Measurements from ENCODE around the gene CRYZ.

Gene CRYZ

GRCh38 chr1:74729741-74730478, 2.9 kb downstream of the CRYZ start:
- DNase-seq = no peak

DNA sequence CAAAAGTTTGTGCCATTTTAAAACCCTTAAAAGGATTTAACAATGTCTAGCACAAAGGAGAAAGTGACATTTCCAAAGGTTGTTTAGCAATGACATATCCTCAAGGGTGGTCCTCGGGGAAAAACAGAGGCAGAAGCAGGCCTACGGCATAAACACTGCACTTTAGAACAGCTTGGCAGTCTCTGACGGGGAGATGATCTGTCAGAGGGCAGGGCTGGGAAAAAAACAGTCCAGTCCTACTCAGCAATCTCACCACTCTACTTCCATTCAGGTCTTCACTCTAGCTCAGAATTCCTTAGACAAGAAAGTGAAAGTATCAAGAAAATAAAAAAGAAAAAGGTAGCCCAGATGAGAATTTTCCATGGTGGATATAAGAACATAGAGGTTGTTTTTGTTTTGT, 4.1 kb downstream of the CRYZ start:
- no peak for DNase-seq

GRCh38 chr1:74726063-74726462, 6.8 kb downstream of the CRYZ start:
- DNase-seq = no peak

GRCh38 chr1:74717626-74718025, 15.2 kb downstream of the CRYZ start:
- DNase-seq = no peak

DNA sequence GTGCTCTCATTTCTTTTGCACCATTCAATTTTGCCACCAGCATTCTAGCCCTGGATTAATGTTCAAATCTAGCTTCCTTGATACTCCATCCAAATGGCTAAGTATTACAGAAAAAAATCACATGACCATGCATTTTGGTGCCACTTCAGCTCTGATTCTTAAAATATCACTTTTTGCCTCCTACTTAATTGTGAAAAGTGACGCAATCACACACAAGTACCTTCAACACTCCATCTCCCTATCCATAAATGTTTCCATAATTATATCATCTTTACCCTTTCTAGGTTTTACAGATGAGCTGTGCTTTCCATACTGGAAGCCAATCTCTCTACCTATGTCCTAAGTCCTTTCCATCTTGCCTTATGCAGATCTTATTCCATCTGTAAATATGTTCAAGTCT, 16.0 kb downstream of the CRYZ start:
- DNase-seq = no peak

DNA sequence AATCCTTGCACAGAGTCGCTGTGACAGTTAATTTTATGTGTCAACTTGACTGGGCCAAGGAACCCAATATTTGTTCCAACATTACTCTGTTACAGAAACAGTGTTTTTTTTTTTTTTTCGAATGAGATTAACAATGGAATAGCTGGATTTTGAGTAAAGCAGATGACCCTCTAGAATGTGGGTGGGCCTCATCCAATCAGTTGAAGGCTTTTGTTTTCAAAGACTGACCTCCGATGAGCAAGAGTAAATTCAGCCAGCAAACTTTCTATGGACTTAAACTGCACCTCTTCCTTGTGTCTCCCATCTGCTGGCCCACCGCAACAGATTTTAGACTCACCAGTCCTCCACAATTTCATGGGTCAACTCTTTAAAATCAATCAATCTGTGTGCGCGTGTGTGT, 17.0 kb downstream of the CRYZ start:
- no peak for DNase-seq

- DNase-seq = no peak
Measured at GRCh38 chr1:74715236-74715502, 17.7 kb downstream of the CRYZ start.

GRCh38 chr1:74714429-74715235, 18.2 kb downstream of the CRYZ start:
- no peak for DNase-seq

GRCh38 chr1:74713849-74714248, 19.0 kb downstream of the CRYZ start:
- no peak for DNase-seq

- DNase-seq = no peak
Measured at GRCh38 chr1:74712881-74713280, 20.0 kb downstream of the CRYZ start.

DNA sequence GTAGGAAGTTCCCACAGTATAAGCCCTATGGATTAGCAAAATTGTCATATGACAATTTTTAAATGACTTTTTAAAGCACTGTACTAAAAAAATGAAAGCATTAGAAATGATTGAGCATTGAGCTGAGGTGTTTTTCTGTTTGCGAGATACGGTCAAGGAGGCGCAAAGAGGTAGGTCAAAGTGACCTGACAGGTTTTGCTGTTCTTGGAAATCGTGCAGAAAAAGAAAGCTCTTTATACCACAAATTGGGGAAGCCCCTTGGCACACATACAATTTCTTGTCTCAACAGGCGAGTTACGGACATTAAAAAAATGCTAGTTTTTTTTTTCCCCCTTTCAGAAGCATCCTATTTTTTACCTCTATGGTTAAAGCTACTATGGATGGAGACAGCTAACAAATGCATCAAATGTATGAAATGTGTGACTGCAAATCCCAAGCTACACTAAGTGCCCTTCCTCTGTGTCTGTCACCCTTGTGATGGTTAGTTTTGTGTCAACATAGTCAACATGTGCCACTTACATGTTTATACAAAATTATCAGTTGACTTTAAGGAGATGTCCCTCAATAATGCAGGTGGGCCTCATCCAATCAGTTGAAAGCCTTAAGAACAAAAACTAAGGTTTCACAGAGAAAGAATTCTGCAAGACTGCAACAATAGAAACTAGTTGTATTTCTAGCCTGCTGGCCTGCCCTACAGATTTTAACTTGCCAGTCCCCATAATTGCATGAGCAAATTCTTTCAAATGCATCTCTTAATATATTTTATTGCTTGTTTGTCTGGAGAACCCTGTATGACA, 29.3 kb downstream of the CRYZ start:
- DNase-seq = no peak

DNA sequence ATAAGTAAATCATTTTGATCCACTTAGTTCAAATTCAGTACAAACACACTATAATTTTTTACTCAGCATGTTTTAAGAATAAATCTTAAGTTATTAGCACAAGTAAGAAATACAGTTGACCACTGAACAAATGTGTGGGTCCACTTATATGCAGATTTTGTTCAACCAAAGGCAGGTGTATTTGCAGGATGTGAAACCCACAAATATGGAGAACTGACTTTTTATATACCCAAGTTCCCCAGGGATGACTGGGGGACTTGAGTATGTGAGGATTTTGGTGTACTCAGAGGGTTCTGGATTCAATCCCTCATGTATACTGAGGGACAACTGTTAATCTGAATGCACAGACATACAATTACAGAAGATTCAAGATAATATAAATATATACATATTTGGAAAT, 33.5 kb downstream of the CRYZ start:
- DNase-seq = no peak

DNA sequence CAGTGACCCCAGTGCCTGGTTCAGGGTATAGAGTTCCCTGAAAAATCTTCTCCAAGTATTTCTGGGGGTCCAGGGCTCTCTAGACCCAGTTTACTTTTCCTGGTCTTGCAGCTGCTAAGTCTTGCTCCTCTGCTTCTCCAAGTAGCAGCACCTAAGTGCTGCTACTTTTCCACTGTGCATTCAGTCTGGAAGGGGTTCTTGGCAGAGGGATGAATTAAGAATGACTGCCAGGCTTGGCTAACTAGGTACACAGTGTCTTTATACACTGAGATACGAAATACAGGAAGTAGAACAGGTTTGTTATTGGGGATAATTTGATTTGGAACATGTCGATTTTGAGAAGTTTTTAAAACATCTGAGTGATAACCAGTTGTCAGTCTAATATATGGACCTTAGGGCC, 35.0 kb downstream of the CRYZ start:
- no peak for DNase-seq

DNA sequence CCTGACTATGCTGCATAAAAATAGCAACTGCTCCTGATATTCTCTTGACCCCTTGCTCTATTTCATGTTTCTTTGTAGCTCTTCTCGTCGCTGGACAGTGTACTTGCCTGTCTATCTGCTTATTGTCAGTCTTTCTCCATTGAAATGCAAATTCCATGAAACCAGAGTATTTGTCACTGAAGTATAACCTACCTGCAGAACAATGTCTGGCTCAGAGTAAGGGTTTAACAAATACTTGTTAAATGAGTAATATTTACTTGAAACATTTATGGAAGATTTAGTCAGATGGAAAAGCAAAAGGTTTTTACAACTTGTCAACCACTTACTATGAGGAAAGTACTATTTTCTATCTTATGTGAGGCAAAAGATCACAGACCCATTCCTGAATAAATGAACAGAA, 39.4 kb downstream of the CRYZ start:
- no peak for DNase-seq

DNA sequence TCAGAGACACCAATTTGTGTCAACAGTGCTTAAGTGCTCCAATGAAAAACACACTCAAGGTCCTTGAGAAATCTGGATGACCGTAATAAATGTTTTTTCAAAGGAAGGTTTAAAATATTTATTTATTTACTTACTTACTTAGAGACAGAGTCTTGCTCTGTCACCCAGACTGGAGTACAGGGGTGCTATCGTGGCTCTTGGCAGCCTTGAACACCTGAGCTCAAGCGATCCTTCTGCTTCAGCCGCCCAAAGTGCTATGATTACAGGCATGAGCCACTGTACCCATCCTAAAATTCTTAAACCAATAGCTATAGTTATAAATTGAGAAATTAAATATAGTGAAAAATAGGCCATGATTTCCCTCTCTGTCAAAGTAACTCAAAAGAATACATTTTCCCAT, 41.9 kb downstream of the CRYZ start:
- no peak for DNase-seq

GRCh38 chr1:74690364-74690696, 42.5 kb downstream of the CRYZ start:
- DNase-seq = no peak

GRCh38 chr1:74689621-74690363, 43.1 kb downstream of the CRYZ start:
- peak; percentile 66 for DNase-seq

DNA sequence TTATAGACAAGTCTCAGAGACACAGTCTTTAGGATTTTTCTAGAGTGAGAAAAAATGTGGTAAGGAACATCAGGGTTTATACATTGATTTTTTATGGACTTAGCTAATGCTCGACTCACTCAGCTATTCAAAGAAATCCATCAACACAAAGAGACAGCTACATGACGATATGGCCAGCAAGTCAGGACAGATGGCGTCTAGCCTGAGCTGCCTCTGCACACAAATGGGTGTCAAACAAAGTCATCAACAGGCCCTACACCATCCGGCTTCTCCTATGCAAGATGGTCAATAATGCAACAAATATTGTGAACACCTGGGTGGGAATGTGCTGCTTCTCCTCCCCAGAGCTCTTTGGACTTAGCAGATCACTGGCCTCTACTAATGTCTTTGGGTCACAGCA, 45.9 kb downstream of the CRYZ start:
- DNase-seq = peak; percentile 10

DNA sequence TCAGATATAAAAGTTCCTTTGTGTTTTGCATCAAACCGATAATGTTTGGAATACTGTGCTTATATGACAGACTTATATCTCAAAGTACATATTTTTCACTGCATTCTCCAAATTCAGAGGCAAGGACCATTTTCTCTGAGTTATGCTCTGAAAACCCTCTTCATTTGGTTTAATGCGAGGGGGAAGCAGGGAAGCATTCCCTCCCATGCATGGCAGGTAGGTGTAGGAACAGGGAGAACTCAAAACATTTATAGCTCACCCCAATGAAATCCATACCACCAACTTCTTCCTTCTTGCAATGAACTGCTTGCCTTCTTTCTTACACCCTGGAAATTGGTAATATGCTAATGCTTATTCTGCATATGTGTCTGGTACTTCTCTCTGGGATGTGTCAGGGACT, 48.5 kb downstream of the CRYZ start:
- no peak for DNase-seq

GRCh38 chr1:74683656-74684055, 49.2 kb downstream of the CRYZ start:
- no peak for DNase-seq

- no peak for DNase-seq
Measured at GRCh38 chr1:74681851-74682250, 51.0 kb downstream of the CRYZ start.

DNA sequence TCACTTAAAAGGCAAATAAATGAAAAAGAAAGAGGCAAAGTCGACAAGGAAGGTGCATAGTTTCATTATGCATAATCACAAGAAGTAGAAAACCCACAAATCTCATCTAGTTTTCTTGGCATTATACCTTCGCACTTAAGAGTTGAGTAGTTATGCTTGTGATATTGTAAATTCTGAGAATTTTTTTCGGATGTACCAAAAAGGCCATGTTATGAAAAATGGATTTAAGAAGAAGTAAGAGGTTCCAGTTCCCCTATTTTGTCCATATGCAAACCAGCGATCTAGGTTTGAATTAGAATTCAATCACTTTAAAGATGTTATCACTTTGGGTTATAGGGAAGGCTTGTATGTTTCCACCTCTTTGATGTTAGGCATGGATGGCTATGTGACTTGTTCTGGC, 51.4 kb downstream of the CRYZ start:
- DNase-seq = no peak

DNA sequence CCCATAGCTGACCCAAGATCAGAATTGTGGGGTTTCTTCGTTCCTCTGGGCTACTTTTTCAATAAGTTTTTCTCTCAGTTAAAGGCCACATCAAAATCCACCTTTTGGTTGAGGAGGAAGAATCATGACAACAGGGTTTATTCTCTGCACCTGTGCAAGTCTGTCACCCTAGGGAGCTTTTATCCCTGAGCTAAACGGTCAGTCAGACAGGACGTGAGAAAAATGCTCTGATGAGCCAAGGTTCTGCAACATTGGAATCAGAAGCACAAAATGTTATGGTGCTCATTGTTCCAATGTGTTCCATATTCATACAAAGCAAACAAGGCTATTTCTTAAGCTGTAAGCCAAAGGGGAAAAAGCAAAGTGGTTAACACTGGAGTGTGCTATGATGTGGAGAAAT, 51.8 kb downstream of the CRYZ start:
- DNase-seq = no peak

- no peak for DNase-seq
Measured at GRCh38 chr1:74679811-74680210, 53.0 kb downstream of the CRYZ start.

Data from NCI-H2171 (cell line).